Astrocyte (in vitro differentiated cells and primary cell): ENCODE data around the gene ZMIZ1. TPM values are rescaled to one million over a fixed set of nuclear protein-coding genes. Genes with fewer than 3 reads are reported as not detected.
A peak's percentile ranks its signal among the peaks of the same experiment; 100 is the strongest.

Experiments used
- DNase-seq: peaks from one replicate; pipeline ENCODE4 v3.0.0-alpha.2; 2010; ENCODE audit warnings: low read depth
- FAIRE-seq: peaks from 2 replicates; lab custom pipeline; 2011; peaks lifted over from hg19 to GRCh38; lab: Jason Lieb, UNC
- H2AFZ ChIP-seq: 2 replicates; pipeline ENCODE4 v1.6.0; 2012; ENCODE audit warnings: low read depth, low read length, inconsistent platforms
- H3K27ac ChIP-seq: 2 replicates; pipeline ENCODE4 v1.5.1; 2011; ENCODE audit warnings: low read depth, low read length, inconsistent platforms
- H3K27me3 ChIP-seq: 2 replicates; pipeline ENCODE4 v1.6.0; 2011; ENCODE audit warnings: low read length, inconsistent platforms; ENCODE audit not compliant: insufficient read depth
- H3K36me3 ChIP-seq: 2 replicates; pipeline ENCODE4 v1.5.1; 2011; ENCODE audit warnings: low read length, inconsistent platforms; ENCODE audit not compliant: insufficient read depth
- H3K4me1 ChIP-seq: 2 replicates; pipeline ENCODE4 v1.5.1; 2011; ENCODE audit warnings: low read length, inconsistent platforms; ENCODE audit not compliant: insufficient read depth
- H3K4me2 ChIP-seq: 2 replicates; pipeline ENCODE4 v1.6.0; 2012; ENCODE audit warnings: low read length, inconsistent platforms
- H3K4me3 ChIP-seq: 2 replicates; pipeline ENCODE4 v1.5.1; 2011; ENCODE audit warnings: low read depth, mild to moderate bottlenecking, low read length, inconsistent platforms; ENCODE audit not compliant: insufficient read depth
- H3K79me2 ChIP-seq: 2 replicates; pipeline ENCODE4 v1.6.0; 2012; ENCODE audit warnings: mild to moderate bottlenecking, low read length, inconsistent platforms; ENCODE audit not compliant: insufficient read depth
- H3K9ac ChIP-seq: 2 replicates; pipeline ENCODE4 v1.6.0; 2012; ENCODE audit warnings: mild to moderate bottlenecking, low read length, inconsistent platforms
- H3K9me3 ChIP-seq: 2 replicates; pipeline ENCODE4 v1.5.1; 2012; ENCODE audit warnings: low read depth, mild to moderate bottlenecking, low read length, inconsistent platforms; ENCODE audit not compliant: insufficient read depth
- H4K20me1 ChIP-seq: 2 replicates; pipeline ENCODE4 v1.6.0; 2012; ENCODE audit warnings: low read length, inconsistent platforms; ENCODE audit not compliant: insufficient read depth
- H3K27ac Mint-ChIP-seq: one replicate; pipeline ENCODE4 v1.8.0; 2021; ENCODE audit warnings: mild to moderate bottlenecking, mixed read lengths; ENCODE audit not compliant: unreplicated experiment
- H3K27me3 Mint-ChIP-seq: one replicate; pipeline ENCODE4 v1.8.0; 2021; ENCODE audit warnings: low read depth, mixed read lengths; ENCODE audit not compliant: unreplicated experiment
- H3K36me3 Mint-ChIP-seq: one replicate; pipeline ENCODE4 v1.8.0; 2021; ENCODE audit warnings: low read depth, mixed read lengths; ENCODE audit not compliant: unreplicated experiment
- H3K4me1 Mint-ChIP-seq: one replicate; pipeline ENCODE4 v1.8.0; 2021; ENCODE audit warnings: low read depth, mixed read lengths; ENCODE audit not compliant: unreplicated experiment
- H3K4me3 Mint-ChIP-seq: one replicate; pipeline ENCODE4 v1.8.0; 2021; ENCODE audit warnings: mild to moderate bottlenecking, moderate library complexity, mixed read lengths; ENCODE audit not compliant: unreplicated experiment
- H3K9me3 Mint-ChIP-seq: one replicate; pipeline ENCODE4 v1.8.0; 2021; ENCODE audit warnings: mild to moderate bottlenecking, mixed read lengths; ENCODE audit not compliant: unreplicated experiment
- CTCF ChIP-seq: IDR thresholded peaks from 2 replicates; pipeline ENCODE4 v1.5.1; 2011; ENCODE audit warnings: low read depth, mild to moderate bottlenecking, inconsistent platforms, low read length, moderate library complexity; ENCODE audit not compliant: insufficient read depth
- EZH2 ChIP-seq: IDR thresholded peaks from 2 replicates; pipeline ENCODE4 v1.6.1; 2012; ENCODE audit warnings: mild to moderate bottlenecking, low read length, inconsistent platforms; ENCODE audit not compliant: insufficient read depth
- total RNA-seq: library from RNA; stranded (reverse); gene quantifications from 2 replicates; pipeline ENCODE4 v1.2.1, GENCODE V29; 2021

Gene ZMIZ1
- total RNA-seq, 1 donor from 2014 or later: 45.5 TPM

- Histone ChIP-seq H3K4me1 (peaks cover 63% of the 10 kb centered on the region), H3K4me3 (no peak overlapping the region), H3K4me2 (peak overlapping the region; percentile 24), H3K9me3 (no peaks in the 10 kb centered on the region), H3K27ac (peak overlapping the region; percentile 29), H3K36me3 (peaks cover 6% of the 10 kb centered on the region), H4K20me1 (peaks cover 73% of the 10 kb centered on the region), H3K9ac (peak overlapping the region; percentile 15), H2AFZ (no peak overlapping the region), H3K27me3 (no peaks in the 10 kb centered on the region), H3K79me2 (peaks cover 70% of the 10 kb centered on the region)
- H3K4me1 Mint-ChIP-seq: peaks cover 70% of the 10 kb centered on the region
- no peak overlapping the region for H3K4me3 Mint-ChIP-seq
- peaks cover 9% of the 10 kb centered on the region for H3K36me3 Mint-ChIP-seq
- no peak for TF ChIP-seq EZH2
- peak overlapping the region; percentile 34 for H3K27ac Mint-ChIP-seq
- FAIRE-seq (no peak), DNase-seq (peak; percentile 43)
- no peaks in the 10 kb centered on the region for H3K9me3 Mint-ChIP-seq
- no peaks in the 10 kb centered on the region for H3K27me3 Mint-ChIP-seq
Observed at GRCh38 chr10:79176949-79177602, 108.3 kb downstream of the ZMIZ1 start.

GRCh38 chr10:79178070-79178576 lies 109.4 kb downstream of the ZMIZ1 start:
- Histone ChIP-seq H3K36me3 (peaks cover 3% of the 10 kb centered on the region), H4K20me1 (peaks cover 73% of the 10 kb centered on the region), H2AFZ (no peak overlapping the region), H3K4me3 (no peak overlapping the region), H3K27me3 (no peaks in the 10 kb centered on the region), H3K79me2 (peaks cover 68% of the 10 kb centered on the region), H3K4me1 (peaks cover 74% of the 10 kb centered on the region), H3K4me2 (peak overlapping the region; percentile 75), H3K9me3 (no peaks in the 10 kb centered on the region), H3K27ac (peak overlapping the region; percentile 82), H3K9ac (peak overlapping the region; percentile 69)
- FAIRE-seq: no peak
- Mint-ChIP-seq H3K9me3 (no peaks in the 10 kb centered on the region), H3K4me1 (peaks cover 81% of the 10 kb centered on the region), H3K27ac (peak overlapping the region; percentile 84), H3K36me3 (peaks cover 9% of the 10 kb centered on the region), H3K4me3 (no peak overlapping the region), H3K27me3 (no peaks in the 10 kb centered on the region)
- no peak for DNase-seq
- no peak for TF ChIP-seq EZH2
- TF ChIP-seq CTCF: no peak

GRCh38 chr10:79178614-79179163 lies 109.9 kb downstream of the ZMIZ1 start:
- peaks cover 3% of the 10 kb centered on the region for H3K36me3 ChIP-seq
- H3K4me1 ChIP-seq: peaks cover 79% of the 10 kb centered on the region
- no peak overlapping the region for H2AFZ ChIP-seq
- Mint-ChIP-seq H3K27ac (peak overlapping the region; percentile 84), H3K9me3 (no peaks in the 10 kb centered on the region), H3K4me3 (peak overlapping the region; percentile 5), H3K4me1 (peaks cover 86% of the 10 kb centered on the region), H3K36me3 (peaks cover 7% of the 10 kb centered on the region), H3K27me3 (no peaks in the 10 kb centered on the region)
- no peak for TF ChIP-seq EZH2
- TF ChIP-seq CTCF: no peak
- H3K4me3 ChIP-seq: no peak overlapping the region
- DNase-seq: peak; percentile 91
- peaks cover 78% of the 10 kb centered on the region for H4K20me1 ChIP-seq
- H3K79me2 ChIP-seq: peaks cover 71% of the 10 kb centered on the region
- peak; percentile 45 for FAIRE-seq
- peak overlapping the region; percentile 75 for H3K4me2 ChIP-seq
- no peaks in the 10 kb centered on the region for H3K9me3 ChIP-seq
- peak overlapping the region; percentile 82 for H3K27ac ChIP-seq
- H3K27me3 ChIP-seq: no peaks in the 10 kb centered on the region
- H3K9ac ChIP-seq: peak overlapping the region; percentile 69
